ENCODE data around the gene ELF2.

Gene ELF2

DNA sequence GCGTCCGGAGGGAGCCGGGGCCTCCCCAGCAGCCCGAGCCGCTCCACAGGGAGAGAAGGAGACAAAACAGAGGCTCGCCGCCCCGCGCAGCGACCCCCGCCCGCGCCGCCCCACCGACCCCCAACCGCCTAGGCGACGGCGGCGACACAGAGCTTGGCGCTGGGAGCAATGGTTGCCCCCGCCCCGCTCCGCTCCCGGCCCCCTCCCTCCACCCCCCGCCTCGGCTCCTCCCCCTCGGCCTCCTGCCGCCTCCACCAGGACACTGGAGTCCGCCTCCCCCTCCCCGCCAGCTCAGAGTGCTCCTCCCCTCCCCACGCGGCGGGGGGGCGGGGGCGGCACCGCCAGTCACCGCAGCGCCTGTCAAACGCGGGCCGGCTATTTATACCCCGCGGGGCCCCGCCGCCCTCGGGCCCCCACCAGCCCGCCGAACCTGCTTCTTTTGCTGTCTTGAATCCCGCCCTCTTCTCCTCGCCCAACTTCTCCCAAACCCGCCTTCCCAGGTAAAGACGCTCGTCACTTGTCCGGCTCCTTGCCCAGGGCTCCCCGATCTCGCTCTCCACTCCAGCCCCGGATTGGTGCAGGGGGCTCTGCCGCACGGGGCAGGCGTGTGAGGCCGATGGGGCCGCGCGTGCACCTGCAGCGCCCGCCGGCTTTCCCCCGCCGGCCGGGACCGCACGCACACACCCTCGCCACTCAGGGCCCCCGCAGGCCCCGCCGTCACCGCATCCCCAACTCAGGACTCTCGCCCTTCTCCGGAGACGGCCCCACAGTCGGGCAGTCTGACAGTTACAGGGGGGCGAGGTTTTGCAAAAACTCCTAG, at the start of gene ELF2 (continued):
- TF ChIP-seq, protein P1, sequence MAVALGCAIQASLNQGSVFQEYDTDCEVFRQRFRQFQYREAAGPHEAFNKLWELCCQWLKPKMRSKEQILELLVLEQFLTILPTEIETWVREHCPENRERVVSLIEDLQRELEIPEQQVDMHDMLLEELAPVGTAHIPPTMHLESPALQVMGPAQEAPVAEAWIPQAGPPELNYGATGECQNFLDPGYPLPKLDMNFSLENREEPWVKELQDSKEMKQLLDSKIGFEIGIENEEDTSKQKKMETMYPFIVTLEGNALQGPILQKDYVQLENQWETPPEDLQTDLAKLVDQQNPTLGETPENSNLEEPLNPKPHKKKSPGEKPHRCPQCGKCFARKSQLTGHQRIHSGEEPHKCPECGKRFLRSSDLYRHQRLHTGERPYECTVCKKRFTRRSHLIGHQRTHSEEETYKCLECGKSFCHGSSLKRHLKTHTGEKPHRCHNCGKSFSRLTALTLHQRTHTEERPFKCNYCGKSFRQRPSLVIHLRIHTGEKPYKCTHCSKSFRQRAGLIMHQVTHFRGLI (tag by site-specific recombination; IDR thresholded peaks at IDR 0.05), result peak; percentile 37; the same call in 1 of the 2 replicates
- TF ChIP-seq, protein P2, sequence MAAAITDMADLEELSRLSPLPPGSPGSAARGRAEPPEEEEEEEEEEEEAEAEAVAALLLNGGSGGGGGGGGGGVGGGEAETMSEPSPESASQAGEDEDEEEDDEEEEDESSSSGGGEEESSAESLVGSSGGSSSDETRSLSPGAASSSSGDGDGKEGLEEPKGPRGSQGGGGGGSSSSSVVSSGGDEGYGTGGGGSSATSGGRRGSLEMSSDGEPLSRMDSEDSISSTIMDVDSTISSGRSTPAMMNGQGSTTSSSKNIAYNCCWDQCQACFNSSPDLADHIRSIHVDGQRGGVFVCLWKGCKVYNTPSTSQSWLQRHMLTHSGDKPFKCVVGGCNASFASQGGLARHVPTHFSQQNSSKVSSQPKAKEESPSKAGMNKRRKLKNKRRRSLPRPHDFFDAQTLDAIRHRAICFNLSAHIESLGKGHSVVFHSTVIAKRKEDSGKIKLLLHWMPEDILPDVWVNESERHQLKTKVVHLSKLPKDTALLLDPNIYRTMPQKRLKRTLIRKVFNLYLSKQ (tag by site-specific recombination; IDR thresholded peaks at IDR 0.05; ENCODE audit: borderline replicate concordance), result no peak
- TF ChIP-seq ZNF133 (tag by site-specific recombination; IDR thresholded peaks at IDR 0.05), result no peak
- TF ChIP-seq, protein P3, sequence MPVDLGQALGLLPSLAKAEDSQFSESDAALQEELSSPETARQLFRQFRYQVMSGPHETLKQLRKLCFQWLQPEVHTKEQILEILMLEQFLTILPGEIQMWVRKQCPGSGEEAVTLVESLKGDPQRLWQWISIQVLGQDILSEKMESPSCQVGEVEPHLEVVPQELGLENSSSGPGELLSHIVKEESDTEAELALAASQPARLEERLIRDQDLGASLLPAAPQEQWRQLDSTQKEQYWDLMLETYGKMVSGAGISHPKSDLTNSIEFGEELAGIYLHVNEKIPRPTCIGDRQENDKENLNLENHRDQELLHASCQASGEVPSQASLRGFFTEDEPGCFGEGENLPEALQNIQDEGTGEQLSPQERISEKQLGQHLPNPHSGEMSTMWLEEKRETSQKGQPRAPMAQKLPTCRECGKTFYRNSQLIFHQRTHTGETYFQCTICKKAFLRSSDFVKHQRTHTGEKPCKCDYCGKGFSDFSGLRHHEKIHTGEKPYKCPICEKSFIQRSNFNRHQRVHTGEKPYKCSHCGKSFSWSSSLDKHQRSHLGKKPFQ (tag by site-specific recombination; IDR thresholded peaks at IDR 0.05), result peak; percentile 91
- TF ChIP-seq ZNF660 (tag by site-specific recombination; IDR thresholded peaks at IDR 0.05), result no peak
- no peak for TF ChIP-seq ZFP3 (tag by site-specific recombination; IDR thresholded peaks at IDR 0.05; ENCODE audit: low read depth)
- no peak for TF ChIP-seq ZNF747 (tag by site-specific recombination; IDR thresholded peaks at IDR 0.05)
- TF ChIP-seq KLF10 (tag by site-specific recombination; IDR thresholded peaks at IDR 0.05), result peak; percentile 87; the same call in 1 of the 2 replicates
- TF ChIP-seq, protein P4, sequence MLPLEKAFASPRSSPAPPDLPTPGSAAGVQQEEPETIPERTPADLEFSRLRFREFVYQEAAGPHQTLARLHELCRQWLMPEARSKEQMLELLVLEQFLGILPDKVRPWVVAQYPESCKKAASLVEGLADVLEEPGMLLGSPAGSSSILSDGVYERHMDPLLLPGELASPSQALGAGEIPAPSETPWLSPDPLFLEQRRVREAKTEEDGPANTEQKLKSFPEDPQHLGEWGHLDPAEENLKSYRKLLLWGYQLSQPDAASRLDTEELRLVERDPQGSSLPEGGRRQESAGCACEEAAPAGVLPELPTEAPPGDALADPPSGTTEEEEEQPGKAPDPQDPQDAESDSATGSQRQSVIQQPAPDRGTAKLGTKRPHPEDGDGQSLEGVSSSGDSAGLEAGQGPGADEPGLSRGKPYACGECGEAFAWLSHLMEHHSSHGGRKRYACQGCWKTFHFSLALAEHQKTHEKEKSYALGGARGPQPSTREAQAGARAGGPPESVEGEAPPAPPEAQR (tag by site-specific recombination; IDR thresholded peaks at IDR 0.05), result no peak
- peak; percentile 44; the same call in 1 of the 2 replicates for TF ChIP-seq ZBTB48 (tag by site-specific recombination; IDR thresholded peaks at IDR 0.05)
- TF ChIP-seq ZNF701 (tag by site-specific recombination; IDR thresholded peaks at IDR 0.05), result no peak
- TF ChIP-seq KLF9 (tag by site-specific recombination; IDR thresholded peaks at IDR 0.05; ENCODE audit: low read depth), result peak; percentile 84
- TF ChIP-seq OSR2 (tag by site-specific recombination; IDR thresholded peaks at IDR 0.05), result no peak
- TF ChIP-seq ZFHX2 (tag by site-specific recombination; conservative IDR thresholded peaks at IDR 0.05), result peak; percentile 75
- TF ChIP-seq ZNF404 (tag by site-specific recombination; IDR thresholded peaks at IDR 0.05), result no peak
- peak; percentile 82 for TF ChIP-seq SP3 (tag by site-specific recombination; IDR thresholded peaks at IDR 0.05)
- peak; percentile 49; the same call in 1 of the 2 replicates for TF ChIP-seq FEZF1 (tag by site-specific recombination; IDR thresholded peaks at IDR 0.05)
- no peak for TF ChIP-seq ZNF658 (tag by site-specific recombination; IDR thresholded peaks at IDR 0.05)
- TF ChIP-seq, protein P5, sequence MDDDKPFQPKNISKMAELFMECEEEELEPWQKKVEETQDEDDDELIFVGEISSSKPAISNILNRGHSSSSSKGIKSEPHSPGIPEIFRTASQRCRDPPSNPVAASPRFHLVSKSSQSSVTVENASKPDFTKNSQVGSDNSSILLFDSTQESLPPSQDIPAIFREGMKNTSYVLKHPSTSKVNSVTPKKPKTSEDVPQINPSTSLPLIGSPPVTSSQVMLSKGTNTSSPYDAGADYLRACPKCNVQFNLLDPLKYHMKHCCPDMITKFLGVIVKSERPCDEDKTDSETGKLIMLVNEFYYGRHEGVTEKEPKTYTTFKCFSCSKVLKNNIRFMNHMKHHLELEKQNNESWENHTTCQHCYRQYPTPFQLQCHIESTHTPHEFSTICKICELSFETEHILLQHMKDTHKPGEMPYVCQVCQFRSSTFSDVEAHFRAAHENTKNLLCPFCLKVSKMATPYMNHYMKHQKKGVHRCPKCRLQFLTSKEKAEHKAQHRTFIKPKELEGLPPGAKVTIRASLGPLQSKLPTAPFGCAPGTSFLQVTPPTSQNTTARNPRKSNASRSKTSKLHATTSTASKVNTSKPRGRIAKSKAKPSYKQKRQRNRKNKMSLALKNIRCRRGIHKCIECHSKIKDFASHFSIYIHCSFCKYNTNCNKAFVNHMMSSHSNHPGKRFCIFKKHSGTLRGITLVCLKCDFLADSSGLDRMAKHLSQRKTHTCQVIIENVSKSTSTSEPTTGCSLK (tag by site-specific recombination; IDR thresholded peaks at IDR 0.05), result no peak
- TF ChIP-seq, protein P6, sequence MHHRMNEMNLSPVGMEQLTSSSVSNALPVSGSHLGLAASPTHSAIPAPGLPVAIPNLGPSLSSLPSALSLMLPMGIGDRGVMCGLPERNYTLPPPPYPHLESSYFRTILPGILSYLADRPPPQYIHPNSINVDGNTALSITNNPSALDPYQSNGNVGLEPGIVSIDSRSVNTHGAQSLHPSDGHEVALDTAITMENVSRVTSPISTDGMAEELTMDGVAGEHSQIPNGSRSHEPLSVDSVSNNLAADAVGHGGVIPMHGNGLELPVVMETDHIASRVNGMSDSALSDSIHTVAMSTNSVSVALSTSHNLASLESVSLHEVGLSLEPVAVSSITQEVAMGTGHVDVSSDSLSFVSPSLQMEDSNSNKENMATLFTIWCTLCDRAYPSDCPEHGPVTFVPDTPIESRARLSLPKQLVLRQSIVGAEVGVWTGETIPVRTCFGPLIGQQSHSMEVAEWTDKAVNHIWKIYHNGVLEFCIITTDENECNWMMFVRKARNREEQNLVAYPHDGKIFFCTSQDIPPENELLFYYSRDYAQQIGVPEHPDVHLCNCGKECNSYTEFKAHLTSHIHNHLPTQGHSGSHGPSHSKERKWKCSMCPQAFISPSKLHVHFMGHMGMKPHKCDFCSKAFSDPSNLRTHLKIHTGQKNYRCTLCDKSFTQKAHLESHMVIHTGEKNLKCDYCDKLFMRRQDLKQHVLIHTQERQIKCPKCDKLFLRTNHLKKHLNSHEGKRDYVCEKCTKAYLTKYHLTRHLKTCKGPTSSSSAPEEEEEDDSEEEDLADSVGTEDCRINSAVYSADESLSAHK (tag by site-specific recombination; IDR thresholded peaks at IDR 0.05), result peak; percentile 71
- TF ChIP-seq, protein P7, sequence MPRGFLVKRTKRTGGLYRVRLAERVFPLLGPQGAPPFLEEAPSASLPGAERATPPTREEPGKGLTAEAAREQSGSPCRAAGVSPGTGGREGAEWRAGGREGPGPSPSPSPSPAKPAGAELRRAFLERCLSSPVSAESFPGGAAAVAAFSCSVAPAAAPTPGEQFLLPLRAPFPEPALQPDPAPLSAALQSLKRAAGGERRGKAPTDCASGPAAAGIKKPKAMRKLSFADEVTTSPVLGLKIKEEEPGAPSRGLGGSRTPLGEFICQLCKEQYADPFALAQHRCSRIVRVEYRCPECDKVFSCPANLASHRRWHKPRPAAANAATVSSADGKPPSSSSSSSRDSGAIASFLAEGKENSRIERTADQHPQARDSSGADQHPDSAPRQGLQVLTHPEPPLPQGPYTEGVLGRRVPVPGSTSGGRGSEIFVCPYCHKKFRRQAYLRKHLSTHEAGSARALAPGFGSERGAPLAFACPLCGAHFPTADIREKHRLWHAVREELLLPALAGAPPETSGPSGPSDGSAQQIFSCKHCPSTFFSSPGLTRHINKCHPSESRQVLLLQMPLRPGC (tag by site-specific recombination; IDR thresholded peaks at IDR 0.05), result peak; percentile 54; the same call in 1 of the 2 replicates
- no peak for TF ChIP-seq ZNF146 (tag by site-specific recombination; IDR thresholded peaks at IDR 0.05)
- peak; percentile 35 for TF ChIP-seq ZNF629 (tag by site-specific recombination; IDR thresholded peaks at IDR 0.05)
- peak; percentile 53; the same call in 1 of the 2 replicates for TF ChIP-seq ZNF366 (tag by site-specific recombination; conservative IDR thresholded peaks at IDR 0.05)
- no peak for TF ChIP-seq ZNF830 (tag by site-specific recombination; IDR thresholded peaks at IDR 0.05; ENCODE audit: low read depth)
- no peak for TF ChIP-seq YY2 (tag by site-specific recombination; IDR thresholded peaks at IDR 0.05)
- no peak for TF ChIP-seq ZNF175 (tag by site-specific recombination; IDR thresholded peaks at IDR 0.05)
